ENCODE measurements around the gene PIK3R5.

Gene PIK3R5

DNA sequence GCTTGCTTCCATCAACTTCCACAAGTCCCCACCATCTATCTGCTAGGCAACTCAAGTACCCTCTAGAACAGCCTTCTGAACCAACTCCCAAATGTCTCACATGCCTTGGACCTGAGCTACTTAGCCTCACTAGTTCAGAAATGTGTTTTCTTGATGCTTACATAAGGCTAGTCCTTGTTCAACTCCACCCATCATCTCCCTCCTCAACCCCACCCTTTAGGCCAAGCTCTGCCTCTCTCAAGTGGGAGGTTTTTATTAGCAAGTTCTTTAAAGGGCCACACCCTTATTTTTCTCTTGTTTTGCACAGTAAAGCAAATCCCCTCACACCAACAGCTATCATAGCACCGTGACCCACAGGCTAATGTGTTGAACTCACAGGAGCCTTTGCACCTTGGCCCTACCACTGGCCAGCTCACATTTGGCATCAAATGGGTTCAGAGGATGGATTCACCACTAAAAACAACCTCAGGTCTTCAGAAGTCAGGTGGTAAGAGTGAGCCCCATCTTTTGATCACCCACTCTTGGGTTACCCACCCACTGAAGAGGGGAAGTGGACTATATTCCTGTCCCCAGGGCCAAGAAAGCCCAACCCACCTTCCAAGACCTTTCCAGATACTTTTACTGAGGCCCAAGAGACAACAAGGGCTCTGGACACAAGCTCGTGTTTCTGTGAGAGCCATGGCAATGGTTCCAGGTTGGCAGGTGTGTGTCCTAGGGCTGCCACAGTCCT is 12.2 kb downstream of the PIK3R5 start:
- Histone ChIP-seq H3K36me3 (peaks cover 0 to 65% (median 4%) of the 10 kb centered on the region in 11 experiments; a peak in 12 of 22 replicates), H3K27me3 (no peaks in the 10 kb centered on the region), H3K9ac (peak overlapping the region; percentile 42 to 80 (median 67); a peak in 18 of 22 replicates), H3K4me1 (peaks cover 46 to 99% (median 69%) of the 10 kb centered on the region in 10 experiments), H3K4me2 (peak overlapping the region; percentile 72 to 99 (median 96)), H3K4me3 (peak overlapping the region in 5 of 10 experiments; percentile 9 to 59 (median 35); a peak in 8 of 20 replicates), H3K27ac (peak overlapping the region; percentile 55 to 94 (median 80)), H3K9me3 (replicated peaks in 1 of 11) (peaks cover 0 to 31% (median 8%) of the 10 kb centered on the region in 11 experiments; a peak in 15 of 22 replicates), H4K20me1 (peaks cover 0 to 67% (median 0%) of the 10 kb centered on the region in 11 experiments; a peak in 11 of 22 replicates)
- TF ChIP-seq Cebpa-rat (IDR thresholded peaks at IDR 0.05): no peak

DNA sequence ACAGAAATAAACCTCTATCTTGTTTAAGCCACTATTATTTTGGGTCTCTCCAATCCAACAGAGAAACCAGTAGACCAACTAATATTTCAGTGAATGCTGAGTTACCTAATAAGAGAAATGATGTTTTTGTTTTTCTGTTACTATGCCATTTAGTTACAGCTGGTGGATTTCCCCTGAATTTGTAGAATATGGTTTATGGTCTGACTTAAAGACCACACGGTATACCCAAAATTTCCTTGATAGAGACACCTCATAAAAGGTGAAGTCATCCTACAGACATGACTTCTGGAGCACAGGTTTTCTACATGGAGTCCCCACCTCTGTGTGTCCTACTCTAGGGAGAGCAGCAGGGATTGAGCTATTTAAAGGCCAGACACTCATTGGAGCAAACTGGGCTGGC is 13.3 kb downstream of the PIK3R5 start:
- H3K9ac ChIP-seq: no peak overlapping the region
- H3K4me2 ChIP-seq: peak overlapping the region in 5 of 11 experiments; percentile 96 to 98 (median 97); a peak in 8 of 22 replicates
- peaks cover 0 to 65% (median 0%) of the 10 kb centered on the region in 11 experiments; a peak in 9 of 22 replicates for H4K20me1 ChIP-seq
- no peaks in the 10 kb centered on the region for H3K27me3 ChIP-seq
- H3K4me1 ChIP-seq: peaks cover 36 to 99% (median 60%) of the 10 kb centered on the region in 10 experiments
- no peak overlapping the region for H3K4me3 ChIP-seq
- H3K36me3 ChIP-seq: peaks cover 0 to 60% (median 4%) of the 10 kb centered on the region in 11 experiments; a peak in 12 of 22 replicates
- no peak for TF ChIP-seq Cebpa-rat (IDR thresholded peaks at IDR 0.05)
- peaks cover 0 to 32% (median 8%) of the 10 kb centered on the region in 11 experiments; a peak in 15 of 22 replicates for H3K9me3 ChIP-seq (replicated peaks in 1 of 11)
- H3K27ac ChIP-seq: peak overlapping the region in 5 of 11 experiments; percentile 3 to 92 (median 90); a peak in 4 of 22 replicates

DNA sequence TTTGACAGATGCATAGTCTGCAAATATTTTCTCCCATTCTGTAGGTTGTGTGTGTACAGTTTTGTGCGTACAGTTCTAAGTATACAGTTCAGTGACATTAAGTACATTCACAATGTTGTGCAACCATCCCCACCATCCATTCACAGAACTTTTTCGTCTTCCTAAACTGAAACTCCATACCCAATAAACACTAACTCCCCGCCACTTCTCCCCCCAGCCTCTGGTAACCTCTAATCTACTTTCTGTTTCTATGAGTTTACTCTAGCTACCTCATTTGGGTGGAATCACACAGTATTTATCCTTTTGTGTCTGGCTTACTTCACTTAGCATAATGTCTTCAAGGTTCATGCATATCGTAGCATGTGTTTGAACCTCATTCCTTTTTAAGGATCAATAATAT is 14.3 kb downstream of the PIK3R5 start:
- no peak overlapping the region for H3K9ac ChIP-seq
- peaks cover 0 to 64% (median 9%) of the 10 kb centered on the region in 11 experiments; a peak in 15 of 22 replicates for H3K36me3 ChIP-seq
- TF ChIP-seq Cebpa-rat (IDR thresholded peaks at IDR 0.05): no peak
- no peak overlapping the region for H3K27ac ChIP-seq
- H4K20me1 ChIP-seq: peaks cover 0 to 65% (median 0%) of the 10 kb centered on the region in 11 experiments; a peak in 10 of 22 replicates
- H3K27me3 ChIP-seq: no peaks in the 10 kb centered on the region
- H3K4me2 ChIP-seq: peak overlapping the region in 1 of 11 experiments; percentile 96; a peak in 2 of 22 replicates
- H3K9me3 ChIP-seq (replicated peaks in 1 of 11): peaks cover 0 to 42% (median 12%) of the 10 kb centered on the region in 11 experiments; a peak in 15 of 22 replicates
- no peak overlapping the region for H3K4me3 ChIP-seq
- peaks cover 32 to 99% (median 52%) of the 10 kb centered on the region in 10 experiments for H3K4me1 ChIP-seq

DNA sequence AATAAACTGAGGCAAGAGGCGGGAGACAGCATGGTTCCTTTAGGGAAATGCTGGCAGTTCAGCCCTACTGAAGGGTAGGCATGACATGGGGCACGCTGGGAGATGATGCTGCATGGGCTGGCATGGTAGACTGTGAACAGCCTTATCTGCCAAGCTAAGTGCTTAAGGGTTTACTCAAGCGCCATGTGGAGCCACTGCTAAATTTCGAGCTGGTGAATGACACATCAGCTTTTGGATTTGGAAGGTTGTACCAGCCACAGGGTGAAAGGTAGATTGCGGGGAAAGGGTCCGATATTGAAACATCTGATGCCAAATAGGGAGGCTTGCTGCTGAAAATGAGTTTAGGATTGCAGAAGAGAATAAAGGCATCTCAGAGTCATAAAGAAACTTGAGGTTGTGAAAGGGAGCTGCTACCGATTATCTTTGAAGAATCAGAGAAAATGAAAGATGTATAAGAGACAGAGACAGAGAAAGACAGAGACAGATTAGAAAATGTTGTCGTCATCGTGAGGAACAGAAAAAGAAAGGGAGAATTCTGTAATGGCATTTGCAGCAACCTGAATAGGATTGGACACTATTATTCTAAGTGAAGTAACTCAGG is 16.3 kb downstream of the PIK3R5 start:
- peaks cover 0 to 75% (median 10%) of the 10 kb centered on the region in 11 experiments; a peak in 11 of 22 replicates for H4K20me1 ChIP-seq
- no peak for TF ChIP-seq Cebpa-rat (IDR thresholded peaks at IDR 0.05)
- H3K4me3 ChIP-seq: no peak overlapping the region
- no peaks in the 10 kb centered on the region for H3K27me3 ChIP-seq
- peaks cover 5 to 84% (median 29%) of the 10 kb centered on the region in 11 experiments for H3K36me3 ChIP-seq
- H3K27ac ChIP-seq: no peak overlapping the region; a peak in 1 of 22 replicates
- H3K9me3 ChIP-seq (replicated peaks in 1 of 11): peaks cover 6 to 61% (median 17%) of the 10 kb centered on the region in 11 experiments; a peak in 19 of 22 replicates
- peak overlapping the region in 6 of 11 experiments; percentile 16 to 70 (median 58); a peak in 11 of 22 replicates for H3K4me2 ChIP-seq
- peaks cover 12 to 99% (median 40%) of the 10 kb centered on the region in 10 experiments for H3K4me1 ChIP-seq
- H3K9ac ChIP-seq: no peak overlapping the region

DNA sequence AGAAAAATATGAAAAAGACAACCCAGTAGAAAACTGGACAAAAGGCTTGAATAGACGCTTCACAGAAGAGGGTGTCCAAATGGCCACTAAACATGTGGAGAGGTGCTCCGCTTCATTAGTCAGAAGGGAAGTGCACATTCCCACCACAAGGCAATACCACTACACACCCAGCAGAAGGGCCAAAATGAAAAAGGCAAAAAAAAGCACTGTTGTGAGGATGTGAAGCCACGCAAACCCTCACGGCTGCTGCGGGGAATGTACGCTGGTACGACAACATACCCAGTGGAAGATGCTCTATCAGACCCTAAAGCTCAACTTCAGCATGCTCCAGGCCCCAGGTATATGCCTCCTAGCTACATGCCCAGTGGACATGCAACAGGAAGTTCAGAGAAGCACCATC is 17.0 kb downstream of the PIK3R5 start:
- H3K4me1 ChIP-seq: peaks cover 5 to 97% (median 34%) of the 10 kb centered on the region in 10 experiments
- no peak overlapping the region for H3K4me3 ChIP-seq
- peaks cover 8 to 91% (median 36%) of the 10 kb centered on the region in 11 experiments for H3K36me3 ChIP-seq
- H3K9me3 ChIP-seq (replicated peaks in 1 of 11): peaks cover 8 to 65% (median 20%) of the 10 kb centered on the region in 11 experiments; a peak in 19 of 22 replicates
- peaks cover 0 to 82% (median 10%) of the 10 kb centered on the region in 11 experiments; a peak in 12 of 22 replicates for H4K20me1 ChIP-seq
- H3K27ac ChIP-seq: peak overlapping the region in 1 of 11 experiments; percentile 20; a peak in 2 of 22 replicates
- TF ChIP-seq Cebpa-rat (IDR thresholded peaks at IDR 0.05): no peak
- H3K4me2 ChIP-seq: peak overlapping the region in 8 of 11 experiments; percentile 4 to 70 (median 47); a peak in 13 of 22 replicates
- no peak overlapping the region for H3K9ac ChIP-seq
- no peaks in the 10 kb centered on the region for H3K27me3 ChIP-seq

DNA sequence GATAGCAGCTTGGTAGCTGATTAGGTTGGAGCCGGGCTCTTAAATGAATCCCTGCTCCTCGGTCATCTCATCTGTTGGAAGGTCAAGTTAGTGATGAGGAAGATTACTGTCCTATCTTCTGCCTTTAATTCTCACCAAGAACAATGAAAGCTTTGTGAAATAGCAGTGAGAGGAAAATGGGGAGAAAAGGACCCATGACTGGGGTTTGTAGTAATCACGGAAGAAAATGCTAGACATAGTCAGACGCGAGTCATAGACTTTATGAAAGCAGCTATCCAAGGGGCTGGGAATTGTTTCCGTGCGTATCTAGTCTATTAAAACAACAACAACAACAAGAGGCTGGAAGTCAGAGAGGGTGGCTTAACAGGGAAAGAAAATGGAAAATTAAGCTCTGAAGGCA is 18.3 kb downstream of the PIK3R5 start:
- Histone ChIP-seq H3K4me1 (peaks cover 13 to 97% (median 36%) of the 10 kb centered on the region in 10 experiments), H4K20me1 (peaks cover 2 to 92% (median 13%) of the 10 kb centered on the region in 11 experiments; a peak in 18 of 22 replicates), H3K4me2 (peak overlapping the region in 3 of 11 experiments; percentile 13 to 69 (median 60); a peak in 4 of 22 replicates), H3K9me3 (replicated peaks in 1 of 11) (peaks cover 6 to 63% (median 19%) of the 10 kb centered on the region in 11 experiments; a peak in 19 of 22 replicates), H3K27ac (no peak overlapping the region), H3K36me3 (peaks cover 8 to 91% (median 41%) of the 10 kb centered on the region in 11 experiments), H3K4me3 (no peak overlapping the region), H3K27me3 (no peaks in the 10 kb centered on the region), H3K9ac (no peak overlapping the region; a peak in 1 of 22 replicates)
- no peak for TF ChIP-seq Cebpa-rat (IDR thresholded peaks at IDR 0.05)

DNA sequence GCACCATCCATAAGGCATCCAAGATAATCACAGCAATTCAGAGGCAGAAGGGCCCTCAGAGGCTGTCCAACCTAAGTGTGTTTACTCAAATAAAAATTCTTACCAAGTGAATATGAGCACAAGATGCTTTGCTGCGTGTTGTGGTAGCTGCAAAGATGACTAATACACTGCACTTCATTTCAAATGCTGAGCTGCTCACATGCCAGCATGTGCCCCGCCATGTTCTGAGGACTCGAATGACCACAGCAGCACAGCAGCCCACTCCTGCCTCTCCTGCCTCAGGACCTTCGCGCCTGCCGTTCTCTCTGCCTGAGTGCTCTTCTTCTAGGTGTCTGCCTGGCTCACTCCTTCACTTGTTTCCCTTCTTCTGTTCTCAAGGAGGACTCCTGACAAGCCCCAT is 19.0 kb downstream of the PIK3R5 start:
- peak overlapping the region in 3 of 11 experiments; percentile 43 to 69 (median 60); a peak in 5 of 22 replicates for H3K4me2 ChIP-seq
- peak overlapping the region in 2 of 11 experiments; percentile 7 to 21; a peak in 1 of 22 replicates for H3K27ac ChIP-seq
- H3K27me3 ChIP-seq: no peaks in the 10 kb centered on the region
- no peak overlapping the region for H3K4me3 ChIP-seq
- H3K36me3 ChIP-seq: peaks cover 8 to 83% (median 41%) of the 10 kb centered on the region in 11 experiments
- TF ChIP-seq Cebpa-rat (IDR thresholded peaks at IDR 0.05): no peak
- peaks cover 6 to 95% (median 20%) of the 10 kb centered on the region in 11 experiments; a peak in 20 of 22 replicates for H4K20me1 ChIP-seq
- H3K4me1 ChIP-seq: peaks cover 20 to 97% (median 43%) of the 10 kb centered on the region in 10 experiments
- no peak overlapping the region for H3K9ac ChIP-seq
- peaks cover 0 to 56% (median 13%) of the 10 kb centered on the region in 11 experiments; a peak in 18 of 22 replicates for H3K9me3 ChIP-seq (replicated peaks in 1 of 11)

DNA sequence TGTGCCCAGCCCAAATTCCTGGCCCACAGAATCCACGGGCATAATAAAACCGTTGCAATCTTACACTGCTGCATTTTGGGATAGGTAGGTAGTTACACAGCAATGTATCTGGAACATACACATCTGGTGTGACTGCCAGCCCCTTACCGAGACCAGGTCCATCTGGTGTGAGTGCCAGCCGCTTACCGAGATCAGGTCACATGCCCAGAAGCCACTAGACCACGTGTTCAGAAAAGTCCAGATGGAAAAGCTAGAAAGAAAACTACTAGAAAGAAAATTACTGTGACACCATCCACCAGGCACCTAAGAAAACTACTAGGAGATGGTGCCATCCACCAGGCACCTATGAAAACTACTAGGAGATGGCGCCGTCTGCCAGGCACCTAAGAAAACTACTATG is 19.4 kb downstream of the PIK3R5 start:
- Histone ChIP-seq H4K20me1 (peaks cover 6 to 93% (median 24%) of the 10 kb centered on the region in 11 experiments; a peak in 20 of 22 replicates), H3K9me3 (replicated peaks in 1 of 11) (peaks cover 0 to 53% (median 13%) of the 10 kb centered on the region in 11 experiments; a peak in 18 of 22 replicates), H3K36me3 (peaks cover 8 to 79% (median 41%) of the 10 kb centered on the region in 11 experiments), H3K4me3 (no peak overlapping the region), H3K27me3 (no peaks in the 10 kb centered on the region), H3K4me2 (peak overlapping the region in 3 of 11 experiments; percentile 43 to 69 (median 60); a peak in 5 of 22 replicates), H3K4me1 (peaks cover 24 to 97% (median 46%) of the 10 kb centered on the region in 10 experiments), H3K27ac (peak overlapping the region in 2 of 11 experiments; percentile 7 to 21; a peak in 1 of 22 replicates), H3K9ac (no peak overlapping the region)
- no peak for TF ChIP-seq Cebpa-rat (IDR thresholded peaks at IDR 0.05)

Measured in BLaER1 treated with 17β-estradiol and CSF1 and Interleukin-3, amounts not matched to agents 10 nM and 100 nM (cell line).